Peyer's patch (tissue), 4 donors: ENCODE data around the gene WDR46. TPM values are rescaled to one million over a fixed set of nuclear protein-coding genes. Genes with fewer than 3 reads are reported as not detected.

Experiments used
- total RNA-seq, 4 donors: library from RNA; depleted of rRNA; stranded (reverse); fragments of >200 nt; gene quantifications; one replicate each; pipeline ENCODE4 v1.1.0, GENCODE V29; 2016

Gene WDR46
- total RNA-seq, 4 donors from 2014 or later, result 22.1 to 102 (median 34.3) TPM

Other genes with a start within 250 kb of the WDR46 start
- 10 to 100 TPM; 14.6 to 70.1 (median 50.4) TPM for gene HLA-DPA1, start 215.6 kb downstream of the WDR46 start, total RNA-seq
- gene HLA-DPB1, start 213.2 kb downstream of the WDR46 start, total RNA-seq, result 100 to 1,000 TPM in 1 of 4 donors, 10 to 100 TPM in 2, 1 to 10 TPM in 1; 9.5 to 104 (median 19.7) TPM
- gene COL11A2, start 96.8 kb downstream of the WDR46 start, total RNA-seq, result 1 to 10 TPM in 1 of 4 donors, under 1 TPM in 2, not detected in 1; 0.18 to 2.5 (median 0.54) TPM
- 10 to 100 TPM; 23.1 to 56.7 (median 36.6) TPM for gene RXRB, start 88.6 kb downstream of the WDR46 start, total RNA-seq
- gene SLC39A7, start 88.4 kb downstream of the WDR46 start, total RNA-seq, result 10 to 100 TPM; 33.8 to 99.0 (median 55.0) TPM
- 10 to 100 TPM; 26.4 to 58.0 (median 44.0) TPM for gene HSD17B8, start 84.6 kb downstream of the WDR46 start, total RNA-seq
- gene RING1, start 80.7 kb downstream of the WDR46 start, total RNA-seq, result 10 to 100 TPM; 18.2 to 38.0 (median 20.7) TPM
- gene VPS52, start 17.4 kb downstream of the WDR46 start, total RNA-seq, result 100 to 1,000 TPM in 2 of 4 donors, 10 to 100 TPM in 2; 56.7 to 132 (median 95.8) TPM
- 1,000 to 10,000 TPM in 2 of 4 donors, 100 to 1,000 TPM in 2; 697 to 1,875 (median 903) TPM for gene RPS18, start 17.2 kb downstream of the WDR46 start, total RNA-seq
- gene B3GALT4, start 12.1 kb downstream of the WDR46 start, total RNA-seq, result 10 to 100 TPM in 3 of 4 donors, 1 to 10 TPM in 1; 8.3 to 33.1 (median 28.5) TPM
- gene PFDN6, start 362 bp upstream of the WDR46 start, total RNA-seq, result 10 to 100 TPM; 12.4 to 24.8 (median 14.4) TPM
- gene RGL2, start 9.7 kb upstream of the WDR46 start, total RNA-seq, result 10 to 100 TPM; 15.4 to 89.1 (median 39.4) TPM
- 100 to 1,000 TPM in 3 of 4 donors, 10 to 100 TPM in 1; 73.4 to 324 (median 204) TPM for gene TAPBP, start 24.8 kb upstream of the WDR46 start, total RNA-seq
- gene ZBTB22, start 28.5 kb upstream of the WDR46 start, total RNA-seq, result 10 to 100 TPM; 11.6 to 27.6 (median 20.2) TPM
- gene DAXX, start 33.7 kb upstream of the WDR46 start, total RNA-seq, result 10 to 100 TPM; 40.1 to 86.6 (median 45.9) TPM
- gene KIFC1, start 102.6 kb upstream of the WDR46 start, total RNA-seq, result 10 to 100 TPM; 10.9 to 28.1 (median 18.3) TPM
- 10 to 100 TPM; 46.8 to 86.1 (median 77.3) TPM for gene PHF1, start 121.8 kb upstream of the WDR46 start, total RNA-seq
- 100 to 1,000 TPM in 2 of 4 donors, 10 to 100 TPM in 2; 43.7 to 134 (median 96.2) TPM for gene CUTA, start 128.9 kb upstream of the WDR46 start, total RNA-seq
- 10 to 100 TPM in 3 of 4 donors, 1 to 10 TPM in 1; 5.4 to 42.1 (median 15.0) TPM for gene SYNGAP1, start 130.8 kb upstream of the WDR46 start, total RNA-seq
- 1 to 10 TPM in 2 of 4 donors, under 1 TPM in 1, not detected in 1; 0.70 to 5.0 (median 2.6) TPM for gene ZBTB9, start 165.3 kb upstream of the WDR46 start, total RNA-seq